Testis (tissue), 2 donors: ENCODE measurements around the gene NRXN3.

Experiments
- POLR2A ChIP-seq: fragments of 450-650 bp; IDR thresholded peaks from one replicate; pipeline ENCODE4 v1.6.1; 2017; ENCODE audit warnings: antibody characterized with exemption, mild to moderate bottlenecking, moderate library complexity
- TF ChIP-seq, protein P1 (sequence below), 3 experiments: fragments of 450-650 bp in 2 of 3; fragments of 200-600 bp in 1 of 3; sonication (generic) in 1 of 3; IDR thresholded peaks; one replicate each; pipeline ENCODE4 v1.5.1; 2016 to 2019; ENCODE audit warnings: antibody characterized with exemption in 3 of 3, mild to moderate bottlenecking in 2 of 3, moderate library complexity in 1 of 3

- TF ChIP-seq, protein P1, sequence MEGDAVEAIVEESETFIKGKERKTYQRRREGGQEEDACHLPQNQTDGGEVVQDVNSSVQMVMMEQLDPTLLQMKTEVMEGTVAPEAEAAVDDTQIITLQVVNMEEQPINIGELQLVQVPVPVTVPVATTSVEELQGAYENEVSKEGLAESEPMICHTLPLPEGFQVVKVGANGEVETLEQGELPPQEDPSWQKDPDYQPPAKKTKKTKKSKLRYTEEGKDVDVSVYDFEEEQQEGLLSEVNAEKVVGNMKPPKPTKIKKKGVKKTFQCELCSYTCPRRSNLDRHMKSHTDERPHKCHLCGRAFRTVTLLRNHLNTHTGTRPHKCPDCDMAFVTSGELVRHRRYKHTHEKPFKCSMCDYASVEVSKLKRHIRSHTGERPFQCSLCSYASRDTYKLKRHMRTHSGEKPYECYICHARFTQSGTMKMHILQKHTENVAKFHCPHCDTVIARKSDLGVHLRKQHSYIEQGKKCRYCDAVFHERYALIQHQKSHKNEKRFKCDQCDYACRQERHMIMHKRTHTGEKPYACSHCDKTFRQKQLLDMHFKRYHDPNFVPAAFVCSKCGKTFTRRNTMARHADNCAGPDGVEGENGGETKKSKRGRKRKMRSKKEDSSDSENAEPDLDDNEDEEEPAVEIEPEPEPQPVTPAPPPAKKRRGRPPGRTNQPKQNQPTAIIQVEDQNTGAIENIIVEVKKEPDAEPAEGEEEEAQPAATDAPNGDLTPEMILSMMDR (IDR thresholded peaks at IDR 0.05), result no peak
- TF ChIP-seq POLR2A, result no peak
Measured at GRCh38 chr14:79294499-79294898, 1124.3 kb downstream of the NRXN3 start.
